ENCODE measurements around the gene ELOVL5. TPM values are rescaled to one million over a fixed set of nuclear protein-coding genes. Genes with fewer than 3 reads are reported as not detected.

The ELOVL5 gene
- total RNA-seq, 1 experiment from 2014 or later: 82.7 TPM

DNA sequence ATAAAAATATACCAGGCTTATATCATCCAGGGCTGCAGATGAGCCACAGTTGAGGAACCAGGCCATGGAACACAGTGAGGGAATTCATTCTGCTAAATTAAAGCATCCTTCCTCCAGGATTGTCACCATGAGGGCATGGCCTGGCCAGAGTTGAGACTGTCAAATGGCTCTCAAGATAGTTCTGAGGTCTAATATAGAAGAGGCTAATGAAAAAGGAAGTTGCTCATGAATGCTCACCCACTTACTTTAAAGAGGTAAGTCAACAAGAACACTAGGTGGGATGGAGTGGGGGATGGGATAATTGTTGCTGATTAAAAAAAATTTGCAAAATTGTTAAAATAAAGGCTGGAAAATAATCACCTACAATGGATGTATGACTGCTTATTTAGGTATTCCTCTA lies 128.1 kb downstream of the ELOVL5 start:
- H3K27me3 ChIP-seq (ENCODE audit: low read length): no peaks in the 10 kb centered on the region
- H3K27ac ChIP-seq (ENCODE audit: low read length): no peak overlapping the region
- no peak overlapping the region for H3K4me3 ChIP-seq (ENCODE audit: low read length)
- H3K9me2 ChIP-seq (replicated peaks; ENCODE audit: insufficient read depth, low read length): no peaks in the 10 kb centered on the region
- H3K79me2 ChIP-seq (ENCODE audit: low read length): no peaks in the 10 kb centered on the region
- no peaks in the 10 kb centered on the region for H3K4me1 ChIP-seq (ENCODE audit: low read length)
- H3K9me3 ChIP-seq (ENCODE audit: low read length): no peaks in the 10 kb centered on the region
- DNase-seq: no peak
- H2AFZ ChIP-seq (ENCODE audit: low read length): no peak overlapping the region
- H3K36me3 ChIP-seq (ENCODE audit: insufficient read depth, low read length): no peaks in the 10 kb centered on the region
- no peaks in the 10 kb centered on the region for H4K20me1 ChIP-seq (ENCODE audit: insufficient read depth, low read depth, low read length)
- H3K4me2 ChIP-seq (ENCODE audit: low read depth, low read length, poor library complexity, severe bottlenecking): no peak overlapping the region
- H3K9ac ChIP-seq (ENCODE audit: low read length): no peak overlapping the region

Small RNA genes within 50 kb of the gene (small RNA-seq; reads per million reads assigned to genes)
- gene MIR5685 (not detected), gene RNU1-136P (0.51 reads per million, percentile 10 among the genes with 10 or more reads in this experiment)

Other genes starting within 250 kb of the ELOVL5 start
- gene GCM1, start 200.1 kb downstream of the ELOVL5 start, total RNA-seq (2014; rRNA removed; shearing (Covaris generic); ENCODE audit: low replicate concordance): 0.07 TPM in 1 of 2 replicates, not detected in the other
- gene GCLC, start 196.2 kb upstream of the ELOVL5 start, total RNA-seq (2014; rRNA removed; shearing (Covaris generic); ENCODE audit: low replicate concordance): 11.6 and 20.3 TPM in 2 replicates